Panc1 (cell line): ENCODE results near the gene GRM7. TPM values are rescaled to one million over a fixed set of nuclear protein-coding genes. Genes with fewer than 3 reads are reported as not detected.

Experiments
- ATAC-seq: fragments of 200-7000 bp; cut with Tn5 transposase; 2 replicates; pipeline ENCODE4 v1.9.1; 2020; ENCODE audit warnings: mild to moderate bottlenecking, moderate library complexity
- BruUV-seq: library from RNA; stranded (reverse); fragments of 400-500 nt; replicated peaks from 2 replicates; lab custom pipeline; 2021; lab: Mats Ljungman, UMichigan
- CTCF ChIA-PET: fragments of 300-600 bp; sonication (Branson Sonifier 250); formaldehyde crosslinking; loops from one replicate; lab custom pipeline; 2022; ENCODE audit warnings: antibody characterized with exemption; lab: Charles Lee
- POLR2A ChIA-PET: fragments of 300-600 bp; sonication (Branson Sonifier 250); formaldehyde crosslinking; loops from one replicate; lab custom pipeline; 2022; ENCODE audit warnings: antibody characterized with exemption; lab: Charles Lee
- DNase-seq: peaks from one replicate; pipeline ENCODE4 v3.0.0-alpha.2; 2010; ENCODE audit warnings: low read depth, low spot score
- H3K27ac ChIP-seq: 2 replicates; pipeline ENCODE4 v1.5.1; 2011; ENCODE audit warnings: mild to moderate bottlenecking, low read length, inconsistent platforms
- H3K27me3 ChIP-seq: fragments of 200-500 bp; sonication (Bioruptor generic); 2 replicates; pipeline ENCODE4 v1.6.0; 2014; ENCODE audit warnings: low read length, inconsistent platforms; ENCODE audit not compliant: control insufficient read depth, insufficient read depth
- H3K36me3 ChIP-seq: fragments of 200-500 bp; sonication (Bioruptor generic); 2 replicates; pipeline ENCODE4 v1.5.1; 2014; ENCODE audit warnings: inconsistent platforms, mild to moderate bottlenecking, low read length, moderate library complexity; ENCODE audit not compliant: control insufficient read depth, insufficient read depth
- H3K4me1 ChIP-seq: 2 replicates; pipeline ENCODE4 v1.5.1; 2011; ENCODE audit warnings: inconsistent platforms, mild to moderate bottlenecking, low read length, moderate library complexity; ENCODE audit not compliant: control insufficient read depth, insufficient read depth
- H3K4me3 ChIP-seq, 2 experiments: 2 replicates each; pipeline ENCODE4 v1.5.1; 2011 to 2012; ENCODE audit warnings: low read depth in 2 of 2, low read length in 2 of 2, mild to moderate bottlenecking in 2 of 2, inconsistent platforms in 1 of 2, moderate library complexity in 1 of 2
- H3K9me3 ChIP-seq: fragments of 200-500 bp; sonication (Bioruptor generic); 2 replicates; pipeline ENCODE4 v1.5.1; 2014; ENCODE audit warnings: low read depth, mild to moderate bottlenecking, inconsistent platforms, low read length, moderate library complexity; ENCODE audit not compliant: control insufficient read depth, insufficient read depth
- CTCF ChIP-seq: fragments of 450-650 bp; IDR thresholded peaks from 2 replicates; pipeline ENCODE4 v1.5.1; 2017; ENCODE audit warnings: mild to moderate bottlenecking
- POLR2AphosphoS5 ChIP-seq: IDR thresholded peaks from 2 replicates; pipeline ENCODE4 v1.6.1; 2012; ENCODE audit warnings: mild to moderate bottlenecking, low read depth, low read length, moderate library complexity
- REST ChIP-seq, 2 experiments: IDR thresholded peaks; 2 replicates each; pipeline ENCODE4 v1.6.1; 2011 to 2012; ENCODE audit warnings: low read depth in 2 of 2, control low read depth in 1 of 2, low read length in 1 of 2, mild to moderate bottlenecking in 1 of 2, moderate library complexity in 1 of 2; ENCODE audit not compliant: insufficient read depth in 1 of 2
- SIN3A ChIP-seq: IDR thresholded peaks from 2 replicates; pipeline ENCODE4 v1.6.1; 2012; ENCODE audit warnings: low read depth, mild to moderate bottlenecking, low read length, moderate library complexity, borderline replicate concordance; ENCODE audit not compliant: insufficient read depth
- TCF7L2 ChIP-seq: IDR thresholded peaks from 2 replicates; pipeline ENCODE4 v1.6.1; 2011; ENCODE audit warnings: mild to moderate bottlenecking, low read depth, low read length, inconsistent platforms
- in situ Hi-C: cut with HindIII; loops from 2 replicates; pipeline ENCODE4 v1.10.0; 2016; ENCODE audit warnings: low sequenced_read_pairs, low pct_unique_long_range_greater_than_20kb
- intact Hi-C: fragments of 100-400 bp; cut with micrococcal nuclease; formaldehyde crosslinking; loops from one replicate; pipeline ENCODE4 v1.10.0; 2022; ENCODE audit not compliant: unreplicated experiment
- total RNA-seq: library from RNA; stranded (reverse); gene quantifications from one replicate; pipeline ENCODE4 v1.2.1, GENCODE V29; 2021; ENCODE audit not compliant: unreplicated experiment

The GRM7 gene
- total RNA-seq, 1 experiment from 2014 or later, result not detected

- BruUV-seq, result no TSS peak
- H3K4me1 ChIP-seq, result no peaks in the 10 kb centered on the region
- no peak overlapping the region for H3K4me3 ChIP-seq
- intact Hi-C loops, result no loop called here
- ATAC-seq (no peak), DNase-seq (no peak)
- no peak overlapping the region for H3K27ac ChIP-seq
- TF ChIP-seq TCF7L2, result no peak
- no peak for TF ChIP-seq POLR2AphosphoS5
- TF ChIP-seq CTCF, result no peak
- no peak for TF ChIP-seq REST (IDR thresholded peaks at IDR 0.05; ENCODE audit: insufficient read depth in 1 of 2, low read depth in 2 of 2, low read length in 1 of 2)
- no peak for TF ChIP-seq SIN3A
- no peaks in the 10 kb centered on the region for H3K27me3 ChIP-seq
- no peaks in the 10 kb centered on the region for H3K9me3 ChIP-seq
- ChIA-PET POLR2A (no interaction called here), CTCF (no interaction called here)
- in situ Hi-C loops, result no loop called here
- no peaks in the 10 kb centered on the region for H3K36me3 ChIP-seq
These were observed 377.8 kb downstream of the GRM7 start for GRCh38 chr3:7238565-7239295.

- DNase-seq, result no peak
- ChIA-PET CTCF (no interaction called here), POLR2A (no interaction called here)
- Histone ChIP-seq H3K36me3 (no peaks in the 10 kb centered on the region; the same call in 1 of the 2 replicates), H3K27ac (no peak overlapping the region), H3K9me3 (no peaks in the 10 kb centered on the region), H3K4me1 (no peaks in the 10 kb centered on the region), H3K27me3 (no peaks in the 10 kb centered on the region), H3K4me3 (no peak overlapping the region)
- no peak for ATAC-seq
- intact Hi-C loops (no loop called here), in situ Hi-C loops (no loop called here)
- TF ChIP-seq SIN3A (no peak), CTCF (no peak), POLR2AphosphoS5 (no peak), TCF7L2 (no peak), REST (IDR thresholded peaks at IDR 0.05; ENCODE audit: insufficient read depth in 1 of 2, low read depth in 2 of 2, low read length in 1 of 2) (no peak)
- BruUV-seq, result no TSS peak
These were observed 380.8 kb downstream of the GRM7 start for GRCh38 chr3:7241584-7242302.
